NCI-H2029 (cell line): ENCODE measurements around the gene ARHGEF28.

ENCODE experiments used
- DNase-seq: peaks from one replicate; lab custom pipeline; 2025; lab: John Stamatoyannopoulos, UW

ARHGEF28 gene

DNA sequence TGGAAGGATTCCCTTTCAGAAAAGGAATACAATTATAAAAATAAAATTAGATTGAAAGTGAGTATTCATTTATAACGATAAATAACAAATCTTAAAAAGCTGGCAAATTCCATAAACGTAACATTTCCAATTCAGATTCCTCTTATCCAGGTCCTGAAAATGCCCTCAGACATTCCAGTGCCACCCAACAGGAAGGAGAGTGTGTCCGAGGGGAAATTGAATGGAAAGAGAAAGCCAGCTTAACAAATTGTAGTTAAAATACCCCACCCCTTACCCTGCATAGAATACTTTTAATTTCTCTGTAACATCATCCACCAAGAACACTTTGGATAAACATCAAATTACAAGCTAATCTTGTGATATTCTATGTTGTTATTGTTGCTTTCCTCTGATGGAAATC is 72.0 kb downstream of the ARHGEF28 start:
- no peak for DNase-seq

DNA sequence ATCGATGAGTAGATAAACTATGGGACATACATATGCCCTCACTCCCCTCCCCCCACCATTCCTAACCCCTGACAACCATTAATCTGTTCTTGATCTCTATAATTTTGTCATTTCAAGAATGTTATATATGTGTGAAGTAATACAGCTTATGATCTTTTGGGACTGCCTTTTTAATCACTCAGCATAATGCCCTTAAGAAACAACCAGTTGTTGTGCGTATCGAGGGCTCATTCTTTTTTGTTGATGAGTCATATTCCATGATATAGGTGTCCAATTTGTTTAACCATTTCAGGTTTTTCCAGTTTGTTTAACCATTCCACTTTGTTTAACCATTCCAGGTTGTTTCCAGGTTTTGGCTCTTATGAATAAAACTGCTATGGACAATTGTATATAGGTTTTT is 75.6 kb downstream of the ARHGEF28 start:
- no peak for DNase-seq

DNA sequence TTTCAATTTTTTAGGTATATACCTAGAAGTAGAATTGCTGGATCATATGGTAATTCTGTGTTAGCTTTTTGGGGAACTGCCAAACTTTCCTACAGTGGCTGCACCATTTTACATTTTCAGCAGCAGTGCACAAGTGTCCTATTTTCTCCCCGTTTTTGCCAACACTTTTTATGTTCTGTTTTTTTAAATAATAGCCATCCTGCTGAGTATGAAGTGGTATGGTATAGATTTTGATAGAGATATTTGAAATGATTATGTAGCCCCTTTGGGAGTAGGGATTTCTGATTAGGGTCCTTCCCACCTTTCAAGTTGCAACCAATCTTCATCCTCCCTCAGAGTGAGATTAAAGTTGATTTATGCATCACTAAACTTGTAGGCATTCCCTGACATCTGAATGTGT is 76.5 kb downstream of the ARHGEF28 start:
- DNase-seq = no peak

DNA sequence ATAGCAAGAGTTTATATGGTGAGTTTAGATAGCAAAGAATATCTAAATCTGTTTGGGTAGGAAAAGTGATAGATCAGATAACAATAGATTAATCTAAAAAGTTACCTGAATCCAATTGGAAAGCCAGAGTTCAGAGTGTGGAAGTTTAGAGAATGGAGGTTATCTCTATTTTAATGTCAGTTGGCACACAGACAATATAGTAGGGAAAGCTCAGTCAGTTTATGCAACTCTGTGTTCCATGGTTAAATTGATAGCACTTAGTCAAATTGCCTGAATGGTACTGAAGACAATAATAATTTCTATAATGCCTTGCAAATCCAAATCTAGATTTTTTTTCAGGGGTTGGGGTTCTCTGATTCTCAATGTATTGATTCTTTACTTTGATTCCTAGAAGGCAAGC is 77.0 kb downstream of the ARHGEF28 start:
- no peak for DNase-seq

DNA sequence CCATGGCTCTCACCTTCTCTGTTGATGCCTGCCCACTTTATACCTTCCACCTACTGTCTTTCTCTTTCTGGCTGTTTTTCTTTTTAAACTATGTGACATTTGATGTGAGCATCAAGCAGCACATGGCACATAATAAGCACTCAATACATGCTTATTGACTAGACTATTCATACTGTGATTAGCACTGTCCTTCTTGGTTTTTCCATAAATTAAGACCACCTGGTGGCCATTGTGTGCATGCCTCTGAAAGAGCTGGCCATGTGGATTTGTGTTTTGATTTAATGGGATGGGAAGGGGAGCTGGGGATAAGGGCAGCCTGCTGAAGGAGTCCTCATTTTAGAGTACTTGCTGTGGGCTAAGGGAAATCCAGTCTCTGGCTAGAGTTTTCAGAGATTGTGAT is 79.4 kb downstream of the ARHGEF28 start:
- no peak for DNase-seq

DNA sequence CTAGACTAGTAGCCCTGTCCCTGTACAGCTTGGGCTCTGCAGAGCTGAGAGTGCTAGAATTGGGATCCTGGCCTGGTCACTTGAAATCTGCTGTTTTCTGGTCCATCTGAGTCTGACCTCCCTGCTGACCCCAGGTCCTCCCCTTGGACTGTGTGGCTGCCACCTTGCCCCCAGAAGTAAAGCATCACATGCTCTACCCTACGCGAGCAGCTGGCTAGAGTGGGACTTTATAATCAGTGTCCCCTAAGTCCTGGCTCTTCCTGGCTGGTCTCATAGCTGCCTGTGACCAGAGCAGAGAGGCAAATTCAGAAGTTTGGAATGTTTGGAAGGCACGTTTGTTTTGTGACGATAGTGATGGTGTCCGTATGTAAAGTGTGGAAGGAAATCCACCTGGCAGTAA is 81.0 kb downstream of the ARHGEF28 start:
- no peak for DNase-seq

DNA sequence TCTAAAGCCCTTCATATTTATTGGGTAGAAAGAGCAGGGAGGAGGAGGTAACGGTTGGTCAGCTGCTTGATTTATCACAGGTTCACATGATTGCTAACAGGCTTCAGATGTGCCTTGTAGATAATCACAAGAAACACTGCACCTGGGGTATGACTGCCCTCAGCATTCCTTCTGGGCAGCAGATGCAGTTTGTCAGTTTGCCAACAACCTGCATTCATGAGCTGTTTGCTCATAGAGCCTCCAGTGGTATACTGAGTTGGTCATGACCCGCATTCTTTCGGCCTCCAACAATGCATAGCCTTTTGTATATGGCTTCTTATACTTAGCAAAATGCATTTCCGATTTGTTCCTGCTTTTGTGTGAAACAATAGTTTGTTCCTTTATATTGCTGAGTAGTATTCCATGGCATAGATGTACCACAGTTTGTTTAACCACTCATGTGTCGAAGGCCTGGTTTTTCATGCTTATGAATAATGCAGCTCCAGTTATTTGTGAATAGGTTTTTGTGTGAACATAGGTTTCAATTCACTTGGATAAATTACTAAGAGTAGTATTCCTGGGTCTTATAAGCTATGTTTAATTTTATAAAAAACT is 83.6 kb downstream of the ARHGEF28 start:
- no peak for DNase-seq

DNA sequence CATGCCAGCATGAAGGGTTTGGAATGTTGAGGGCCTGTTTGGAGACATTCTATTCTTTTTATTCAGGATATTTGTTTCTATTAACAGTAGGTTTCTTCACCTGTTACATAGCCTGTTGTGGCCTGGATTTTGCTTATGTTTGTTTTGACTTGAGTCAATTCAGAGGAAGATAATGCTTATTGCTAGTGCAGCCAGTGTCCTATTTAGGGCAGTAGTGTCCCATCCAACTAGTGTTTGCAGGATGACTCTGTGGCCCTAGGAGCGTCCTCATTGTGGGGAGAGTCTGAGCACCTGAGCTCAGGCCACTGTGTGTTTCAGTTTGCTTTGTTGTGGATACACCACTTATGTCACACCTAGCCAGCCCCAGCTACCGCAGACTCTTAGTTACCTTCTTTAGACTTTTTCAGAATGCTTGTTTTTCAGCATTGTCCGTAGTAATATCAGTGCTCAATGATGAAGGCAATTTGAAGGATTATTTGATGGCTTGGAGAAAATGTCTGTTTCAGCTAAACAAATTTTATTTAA is 90.3 kb downstream of the ARHGEF28 start:
- DNase-seq = no peak

DNA sequence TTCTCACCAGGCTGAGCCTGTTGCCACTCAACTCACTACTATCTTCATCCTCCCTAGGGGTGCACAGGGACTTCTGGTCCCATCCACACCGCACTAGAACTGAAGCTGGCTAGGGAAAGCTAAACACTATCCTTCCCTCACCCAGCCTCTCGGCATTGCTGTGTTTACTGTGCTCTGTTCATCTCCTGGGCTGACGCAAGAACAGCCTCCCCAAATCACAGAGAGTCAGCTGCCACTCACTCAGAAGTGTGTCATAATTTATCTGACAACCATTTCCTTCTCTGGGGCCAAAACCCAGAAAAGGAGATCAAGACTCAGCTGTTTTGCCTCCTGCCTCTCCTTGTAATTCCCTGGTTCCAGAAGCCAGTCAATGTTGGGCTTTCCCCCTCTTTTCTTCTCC is 92.8 kb downstream of the ARHGEF28 start:
- no peak for DNase-seq

DNA sequence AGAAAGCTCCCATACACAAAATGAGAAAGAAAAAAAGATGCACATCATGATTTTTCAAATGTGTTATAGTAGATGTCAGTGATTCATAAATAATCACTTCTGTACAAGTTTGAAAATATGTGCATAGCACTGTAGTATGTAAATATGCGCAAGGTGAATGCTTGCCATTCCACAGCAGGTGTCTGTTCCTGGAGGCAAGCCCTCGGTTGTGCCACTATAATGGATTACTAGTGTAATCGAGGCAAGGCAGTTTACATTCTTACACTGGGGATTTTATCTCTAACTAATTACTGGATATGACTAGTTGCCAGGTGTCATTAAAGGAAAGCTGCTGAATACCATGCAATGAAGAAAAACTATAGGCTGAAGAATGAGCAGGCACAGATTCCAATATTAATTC is 93.6 kb downstream of the ARHGEF28 start:
- no peak for DNase-seq

DNA sequence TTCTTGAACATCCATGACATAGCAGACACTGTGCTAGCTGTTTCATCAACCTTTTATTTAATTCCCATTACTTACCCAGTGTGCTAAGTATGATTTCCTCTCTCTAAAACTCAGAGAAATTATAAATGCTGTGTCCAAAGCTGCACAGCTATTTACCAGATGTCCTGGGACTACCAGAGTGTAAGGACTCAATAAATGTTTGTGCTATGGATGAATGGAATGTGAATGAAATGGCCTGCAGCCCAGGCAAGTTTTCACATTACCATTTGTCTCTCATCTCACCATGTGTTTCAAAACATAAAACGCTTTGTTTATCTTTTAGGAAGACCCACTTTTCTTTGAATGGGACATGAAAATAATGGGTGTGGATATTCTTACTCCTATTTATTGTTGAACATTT is 96.2 kb downstream of the ARHGEF28 start:
- no peak for DNase-seq

DNA sequence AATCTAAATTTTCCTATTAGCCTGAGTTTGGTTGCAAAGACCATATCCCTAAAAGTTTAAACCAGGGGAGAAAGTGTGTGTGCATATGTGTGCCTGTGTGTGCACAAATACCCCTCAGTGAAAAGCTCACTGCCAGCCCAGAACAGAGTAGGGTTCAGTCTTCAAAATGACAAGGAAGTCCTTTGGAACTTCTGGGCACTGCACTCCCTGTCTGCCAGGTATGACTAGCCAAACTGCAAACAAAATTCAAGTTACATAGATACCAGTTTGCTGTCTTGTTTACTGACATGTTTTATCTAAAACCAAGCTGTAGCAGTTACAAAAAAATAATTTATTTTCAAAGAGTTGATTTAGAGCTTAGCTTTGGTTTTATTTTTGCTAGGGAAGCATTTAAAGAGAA is 100.1 kb downstream of the ARHGEF28 start:
- no peak for DNase-seq

DNA sequence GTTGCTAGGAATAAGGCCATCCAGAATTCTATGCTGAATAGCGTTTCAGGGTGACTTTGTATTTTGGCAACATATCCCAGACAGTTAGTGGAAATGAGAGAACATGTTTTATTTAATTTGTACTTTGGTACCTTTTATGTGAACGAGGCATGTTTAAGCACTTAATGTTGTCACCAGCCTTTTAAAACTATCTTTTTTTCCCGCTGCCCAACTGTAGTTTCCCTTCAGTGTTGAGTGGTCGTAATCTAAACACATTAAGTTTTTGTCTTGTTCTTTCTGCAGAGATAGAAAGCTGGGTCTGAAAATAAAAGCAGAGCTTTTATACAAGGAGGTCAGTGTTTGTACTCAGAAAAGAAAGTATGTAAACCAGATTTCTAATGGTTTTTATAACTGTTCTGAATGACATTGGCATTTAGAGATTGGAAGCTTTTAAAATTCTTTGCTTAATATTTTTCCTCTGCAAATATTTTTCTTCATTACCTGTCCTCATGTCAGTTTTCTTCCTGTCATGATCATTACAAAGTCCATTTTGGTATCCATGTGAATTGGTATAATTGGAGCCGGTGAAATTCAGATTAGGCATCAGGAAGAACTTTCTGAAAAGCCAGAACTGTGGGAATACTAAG is 100.7 kb downstream of the ARHGEF28 start:
- DNase-seq = no peak

DNA sequence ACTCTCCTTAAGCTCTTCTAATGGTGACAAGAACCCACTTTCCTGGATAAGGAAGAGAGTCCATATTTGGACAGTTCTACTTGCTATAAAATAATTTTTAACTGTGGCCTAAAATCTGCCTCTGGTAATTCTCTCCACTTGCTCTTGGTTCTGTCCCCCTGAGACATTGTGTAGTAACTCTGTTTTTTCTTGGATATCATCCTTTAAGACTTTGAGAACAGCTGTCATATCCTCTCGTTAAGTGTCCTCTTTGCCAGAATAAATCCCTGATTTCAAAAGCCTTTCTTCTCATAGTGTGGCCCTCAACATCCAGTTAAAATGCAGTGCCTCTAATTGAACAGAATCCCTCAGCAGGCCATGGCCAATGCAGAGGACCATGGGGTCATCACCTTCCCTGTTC is 101.5 kb downstream of the ARHGEF28 start:
- DNase-seq = no peak

DNA sequence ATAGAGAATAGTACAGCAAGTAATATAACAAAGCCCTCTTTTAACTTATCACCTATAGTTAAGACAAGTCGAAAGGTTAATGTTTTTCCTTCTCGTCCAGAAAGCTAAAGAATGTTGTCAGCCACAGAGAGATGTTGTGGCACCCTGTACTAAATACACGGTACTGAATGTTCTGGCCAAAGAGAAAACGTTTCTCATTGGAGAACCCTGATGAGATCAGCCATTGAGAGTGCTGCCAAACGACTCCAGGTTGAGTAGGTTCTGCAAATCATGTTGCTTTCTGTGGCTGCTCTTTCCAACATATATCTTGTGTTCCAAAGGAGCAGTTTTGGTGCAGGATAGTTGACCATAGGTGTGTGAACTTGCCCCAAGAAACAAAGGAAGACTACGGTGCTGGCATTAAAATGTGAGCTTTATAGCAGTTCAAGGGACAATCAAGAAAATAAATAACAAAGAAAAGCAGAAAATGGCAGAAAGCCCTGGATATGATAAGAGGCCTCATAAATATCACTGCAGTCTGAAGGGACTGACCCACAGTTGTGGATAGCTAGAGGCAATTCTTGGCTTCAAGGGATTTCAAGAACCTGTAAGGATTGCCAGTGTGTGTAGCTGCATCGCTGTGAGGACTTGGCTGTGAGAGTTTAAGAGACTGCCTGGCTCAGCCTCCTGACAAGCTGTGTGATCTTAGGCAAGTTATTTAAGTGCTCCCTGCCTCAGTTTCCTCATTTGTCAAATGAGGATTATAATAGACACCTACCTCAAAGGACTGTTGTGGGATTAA is 102.7 kb downstream of the ARHGEF28 start:
- DNase-seq = no peak

DNA sequence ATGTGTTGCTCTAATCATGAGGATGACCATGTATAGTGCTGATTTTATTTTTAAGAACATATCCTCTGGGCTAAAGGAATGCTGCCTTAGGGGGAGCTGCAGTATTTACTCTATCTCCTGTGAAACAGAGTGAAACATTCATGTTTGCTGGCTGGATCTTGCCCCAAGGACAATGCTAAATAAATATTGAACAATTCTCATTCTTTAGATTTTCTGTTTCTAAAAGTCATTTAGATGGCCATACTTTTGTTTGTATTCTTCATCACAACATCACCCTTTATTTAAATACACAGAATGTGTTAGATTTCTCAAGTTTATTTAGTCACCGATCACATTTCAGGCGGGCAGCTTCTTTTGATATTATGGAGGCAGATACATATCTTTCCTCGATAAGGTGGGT is 103.3 kb downstream of the ARHGEF28 start:
- DNase-seq = no peak

DNA sequence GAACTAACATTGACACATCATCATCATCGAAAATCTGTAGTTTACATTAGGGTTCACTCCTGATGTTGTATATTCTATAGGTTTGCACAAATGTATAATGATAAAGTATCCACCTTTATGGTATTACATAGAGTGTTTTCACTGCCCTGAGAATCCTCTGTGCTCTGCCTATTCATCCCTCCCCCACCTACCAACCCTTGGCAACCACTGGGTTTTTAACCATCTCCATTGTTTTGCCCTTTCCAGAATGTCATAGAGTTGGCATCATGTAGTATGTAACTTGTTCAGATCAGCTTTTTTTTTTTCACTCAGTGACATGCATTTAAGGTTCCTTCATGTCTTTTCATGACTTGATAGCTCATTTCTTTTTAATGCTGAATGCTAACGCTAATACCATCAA is 106.0 kb downstream of the ARHGEF28 start:
- no peak for DNase-seq

DNA sequence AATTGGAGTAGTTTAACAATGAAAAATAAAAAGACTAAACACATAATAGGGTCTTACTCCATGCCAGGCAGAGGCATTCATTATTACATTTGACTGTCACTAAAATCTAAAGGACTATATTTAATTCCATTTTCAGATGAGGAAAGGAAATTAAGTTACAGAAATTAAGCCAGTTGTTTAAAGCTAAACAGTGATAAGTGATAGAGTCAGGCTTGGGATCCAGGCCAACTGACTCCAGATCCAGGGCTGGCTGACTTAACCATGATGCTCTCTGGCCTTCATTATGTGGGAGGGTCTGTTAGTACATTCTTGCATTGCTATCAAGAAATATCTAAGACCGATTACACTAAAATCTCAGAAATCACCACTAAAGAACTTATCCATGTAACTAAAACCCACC is 107.2 kb downstream of the ARHGEF28 start:
- DNase-seq = no peak

DNA sequence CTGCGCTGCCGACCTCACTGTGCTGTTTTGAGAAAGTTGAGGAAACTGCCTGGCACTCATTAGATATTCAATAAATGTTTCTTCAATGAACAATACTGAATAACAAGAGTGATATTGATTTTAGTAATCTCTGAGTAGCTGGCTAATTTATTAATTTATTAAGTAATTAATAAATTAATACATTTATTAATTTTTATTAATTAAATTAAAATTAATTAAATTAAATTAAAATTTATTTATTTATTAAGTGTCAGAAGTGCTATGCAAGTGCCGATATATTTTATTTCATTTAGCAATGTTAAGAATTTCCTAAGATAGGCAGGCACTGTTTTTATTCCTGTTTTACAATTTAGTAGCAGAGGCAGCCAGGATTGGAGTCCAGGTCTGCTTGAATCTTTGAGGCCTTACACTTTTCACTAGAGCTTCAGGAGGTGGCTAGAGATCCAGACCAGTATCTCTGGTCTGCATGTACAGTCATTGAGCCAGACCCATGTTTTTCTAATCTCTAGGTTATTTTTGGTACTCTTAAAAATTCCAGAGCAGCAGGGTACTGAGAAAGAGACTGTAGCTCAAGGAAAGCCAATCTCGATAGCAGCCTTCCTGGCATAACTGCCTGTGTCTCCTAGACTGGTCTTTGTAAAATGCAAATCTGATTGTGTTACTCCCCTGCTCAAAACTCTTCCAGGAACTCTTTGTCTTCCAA is 109.2 kb downstream of the ARHGEF28 start:
- no peak for DNase-seq

DNA sequence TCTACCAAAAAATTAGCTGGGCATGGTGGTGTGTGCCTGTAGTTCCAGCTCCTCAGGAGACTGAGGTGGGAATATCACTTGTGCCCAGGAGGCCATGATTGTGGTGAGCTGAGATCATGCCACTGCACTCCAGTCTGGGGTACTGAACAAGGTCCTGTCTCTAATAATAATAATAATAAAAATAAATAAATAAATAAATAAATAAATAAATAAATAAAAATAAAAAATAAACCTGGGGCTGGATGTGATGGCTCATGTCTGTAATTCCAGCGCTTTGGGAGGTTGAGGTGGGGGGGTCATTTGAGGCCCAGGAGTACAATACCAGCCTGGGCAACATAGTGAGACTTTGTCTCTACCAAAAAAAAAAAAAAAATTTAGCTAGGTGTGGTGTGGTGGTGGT is 113.7 kb downstream of the ARHGEF28 start:
- no peak for DNase-seq

DNA sequence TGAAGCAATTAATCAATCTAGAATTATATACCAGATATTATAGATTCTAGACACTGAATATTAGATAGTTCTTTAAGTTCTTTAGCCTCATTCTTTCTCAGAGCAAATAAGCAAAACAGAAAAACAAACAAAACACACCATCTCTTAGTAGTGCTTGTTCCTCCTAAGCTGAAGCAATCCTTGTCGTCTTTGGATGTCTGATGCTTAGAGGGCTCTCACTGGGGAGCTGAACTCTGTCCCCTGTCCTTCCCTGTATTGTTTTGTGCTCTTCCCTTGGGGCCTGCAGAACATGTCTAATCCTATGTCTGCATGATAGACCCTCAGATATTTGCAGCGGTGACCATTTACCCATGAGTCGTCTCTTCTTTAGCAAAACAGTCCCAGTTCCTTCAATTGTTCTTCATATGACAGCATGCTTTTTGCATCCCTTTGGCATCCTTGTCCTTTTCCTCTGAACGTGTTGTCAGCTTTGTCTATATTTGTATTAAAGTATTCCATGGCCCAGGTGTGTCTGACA is 114.3 kb downstream of the ARHGEF28 start:
- DNase-seq = no peak

DNA sequence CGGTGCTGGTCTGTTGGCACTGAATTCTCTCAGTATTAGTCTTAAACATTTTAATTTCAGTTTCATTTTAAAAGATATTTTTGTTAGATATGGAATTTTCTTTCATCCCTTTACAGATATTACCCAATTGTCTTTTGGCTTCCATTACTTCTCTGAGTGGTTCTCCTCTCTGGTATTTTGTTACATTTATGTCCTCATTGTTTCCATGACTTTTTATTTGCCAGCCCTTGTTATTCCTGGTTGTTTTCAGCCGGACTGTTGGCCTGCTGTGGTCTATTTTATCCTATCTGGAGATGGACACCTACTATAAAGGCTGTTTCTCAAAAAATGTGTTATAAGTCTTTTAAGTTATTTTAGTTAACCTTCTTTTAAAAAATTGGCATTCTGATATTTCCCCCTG is 117.2 kb downstream of the ARHGEF28 start:
- no peak for DNase-seq

DNA sequence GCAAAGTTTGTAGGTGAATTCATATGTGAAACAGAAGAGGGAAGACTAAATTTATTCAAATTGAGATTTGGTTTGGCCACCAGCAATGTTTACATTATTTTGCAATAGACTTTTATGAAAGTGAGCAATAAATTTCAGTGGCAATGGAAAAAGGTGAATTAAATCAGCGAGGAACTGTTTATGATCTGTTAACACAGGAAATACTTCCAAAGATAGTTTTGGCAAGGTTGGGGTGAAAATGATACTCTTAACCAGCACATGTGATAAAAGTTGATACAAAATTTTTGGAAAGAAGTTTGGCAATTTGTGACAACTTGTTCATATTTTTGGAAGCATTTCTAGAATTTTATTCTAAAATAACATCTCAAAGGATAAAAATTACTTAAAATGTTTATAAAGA is 119.8 kb downstream of the ARHGEF28 start:
- DNase-seq = no peak
